Bone marrow (tissue), 2 donors: ENCODE data around the gene GPC5.

ENCODE experiments used
- DNase-seq, 2 donors: peaks; one replicate each; lab custom pipeline; 2025; lab: John Stamatoyannopoulos, UW

Gene GPC5

DNA sequence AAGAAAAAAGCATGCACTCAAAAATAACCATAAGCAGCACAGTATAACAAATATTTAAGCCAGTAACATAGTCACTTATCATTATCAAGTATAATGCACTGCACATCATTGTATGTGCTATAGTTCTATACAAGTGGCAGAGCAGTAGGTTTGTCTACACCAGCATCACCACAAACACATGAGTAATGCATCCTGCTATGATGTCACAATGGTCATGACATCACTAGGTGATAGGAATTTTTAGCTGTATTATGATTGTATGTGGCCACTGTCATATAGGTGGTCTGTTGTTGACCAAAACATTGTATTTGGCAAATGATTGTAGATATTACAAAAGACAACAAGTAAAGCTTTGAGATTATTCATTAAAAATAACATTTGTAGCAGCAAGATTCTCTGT, 967.5 kb downstream of the GPC5 start:
- no peak for DNase-seq

- no peak for DNase-seq
Observed at GRCh38 chr13:92377396-92377795, 979.0 kb downstream of the GPC5 start.

GRCh38 chr13:92379371-92379770, 981.0 kb downstream of the GPC5 start:
- no peak for DNase-seq

DNA sequence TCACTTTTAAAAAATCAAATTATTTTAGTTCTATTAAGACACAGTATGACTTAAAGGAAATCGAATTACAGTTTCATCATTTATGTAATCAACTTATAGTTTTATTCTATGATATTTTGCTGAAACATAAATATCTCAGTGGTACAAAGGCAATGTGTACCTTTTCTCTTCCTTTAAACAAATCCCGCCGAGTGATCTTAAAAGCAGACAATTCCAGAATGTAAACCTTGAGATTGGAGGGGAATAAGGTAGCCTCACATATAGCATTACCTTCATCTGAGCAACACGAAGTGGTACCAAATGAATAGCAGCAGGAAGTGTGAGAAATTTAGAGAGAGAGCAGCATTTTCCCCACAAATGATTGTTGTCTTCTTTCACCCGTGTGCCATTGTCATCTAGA, 986.0 kb downstream of the GPC5 start:
- DNase-seq, result no peak

DNA sequence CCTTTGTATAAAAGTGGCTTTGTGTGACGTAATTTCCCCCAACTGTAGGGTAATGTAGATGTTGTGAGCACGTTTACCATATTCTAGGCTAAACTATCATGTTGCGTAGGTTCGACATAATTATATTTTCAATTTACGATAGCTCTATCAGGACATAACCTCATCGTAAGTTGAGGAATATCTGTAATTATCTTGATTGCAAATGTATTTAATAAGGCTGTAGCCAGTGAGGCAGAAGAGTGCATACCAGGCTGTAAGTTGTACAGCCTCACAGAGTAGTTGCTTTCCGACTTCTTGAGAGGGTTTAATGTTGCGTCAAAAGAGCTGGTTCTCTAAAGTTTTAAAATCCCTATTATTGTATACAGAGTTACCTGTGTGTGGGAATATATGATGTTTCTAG, 988.8 kb downstream of the GPC5 start:
- no peak for DNase-seq

DNA sequence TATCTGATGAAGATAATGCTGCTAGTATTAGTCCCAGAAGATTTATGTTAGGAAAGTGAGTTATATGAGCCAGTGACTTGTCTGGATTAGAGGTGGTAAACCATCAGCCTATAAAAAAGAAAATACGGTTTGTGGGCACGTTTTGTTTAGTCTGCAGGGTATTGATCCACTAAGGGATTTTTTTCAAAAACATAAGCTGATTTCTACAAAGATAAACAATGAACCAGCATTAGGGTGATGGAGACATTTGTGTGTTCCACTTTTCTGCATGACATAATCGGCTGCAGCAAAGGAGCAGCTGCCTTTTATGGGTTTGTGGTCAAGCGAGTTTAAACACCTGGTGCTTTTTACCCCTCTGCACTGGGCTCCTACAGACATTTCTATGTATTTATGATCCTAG, 991.8 kb downstream of the GPC5 start:
- DNase-seq, result no peak

- DNase-seq, result no peak
Observed at GRCh38 chr13:92403606-92404005, 1005.2 kb downstream of the GPC5 start.

GRCh38 chr13:92407858-92408257, 1009.4 kb downstream of the GPC5 start:
- no peak for DNase-seq

DNA sequence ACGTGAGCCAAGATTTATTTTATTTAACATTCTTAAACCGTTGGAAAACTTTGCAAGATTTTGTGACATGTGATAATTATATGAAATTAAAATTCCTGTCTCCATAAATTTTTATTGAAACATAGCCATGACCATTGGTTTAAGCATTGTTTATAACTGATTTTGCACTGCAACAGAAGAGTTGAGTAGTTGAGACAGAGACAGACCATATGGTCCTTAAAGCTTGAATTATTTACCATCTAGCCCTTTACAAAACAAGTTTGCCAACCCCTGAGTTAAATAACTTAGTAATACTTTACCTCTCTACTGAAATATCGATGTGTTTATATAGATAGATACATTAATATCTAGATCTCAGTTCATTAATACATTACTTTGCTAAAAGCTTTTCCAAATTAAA, 1014.1 kb downstream of the GPC5 start:
- DNase-seq, result no peak

DNA sequence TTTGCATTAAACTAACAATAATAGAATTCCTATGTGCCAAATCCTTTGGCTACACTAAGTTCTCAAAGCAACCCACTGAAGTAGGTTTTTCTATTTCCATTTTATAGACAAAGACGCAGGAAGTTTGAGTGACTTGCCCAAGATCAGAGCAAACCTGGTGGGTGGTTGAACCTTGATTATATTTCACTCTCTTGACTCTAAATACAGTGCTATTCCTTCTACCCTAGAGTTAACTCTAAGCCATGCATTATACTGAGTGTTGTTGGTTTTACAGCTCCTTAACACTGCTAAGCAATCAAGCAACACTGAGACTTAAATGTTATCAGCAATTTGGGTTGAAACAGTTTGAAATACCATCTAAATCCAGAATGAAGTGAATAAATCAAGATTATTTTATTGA, 1014.6 kb downstream of the GPC5 start:
- no peak for DNase-seq

DNA sequence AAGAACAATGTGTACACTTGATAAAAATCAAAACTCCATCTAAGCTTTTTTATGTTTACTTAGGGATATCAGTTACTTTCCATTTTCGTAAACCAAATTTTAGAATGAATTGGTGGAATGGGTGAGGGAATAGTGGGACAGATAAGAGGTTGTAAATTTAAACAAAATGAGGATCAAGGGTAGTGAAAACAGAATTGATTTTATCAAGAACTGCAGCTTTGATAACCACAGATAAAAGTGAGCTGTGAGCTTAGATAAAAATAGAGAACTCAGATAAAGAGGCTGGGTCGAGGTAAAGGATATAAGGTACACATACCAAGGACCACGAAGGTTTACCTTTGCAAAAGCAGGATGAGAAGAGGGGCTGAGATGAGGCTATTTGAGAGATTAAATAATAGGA, 1015.0 kb downstream of the GPC5 start:
- DNase-seq, result no peak

- DNase-seq, result no peak
Observed at GRCh38 chr13:92414851-92415250, 1016.4 kb downstream of the GPC5 start.

DNA sequence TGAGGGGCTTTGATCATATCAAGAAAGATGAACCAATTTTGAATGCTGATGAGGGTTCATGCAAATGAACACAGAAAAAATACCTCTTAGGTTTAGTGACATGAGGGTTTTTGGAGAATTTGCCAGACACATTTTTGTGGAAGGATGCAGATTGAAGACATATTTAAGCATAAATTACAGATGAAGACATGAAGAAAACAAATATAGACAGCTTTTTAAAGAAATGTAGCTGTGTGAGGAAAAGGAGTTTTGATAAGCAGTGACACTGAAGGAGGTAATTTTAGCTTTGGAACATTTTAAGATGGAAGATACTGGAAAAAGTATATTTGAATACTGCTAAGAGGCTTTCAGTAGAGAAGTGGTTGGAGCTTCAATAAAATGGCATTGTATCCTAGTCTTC, 1017.4 kb downstream of the GPC5 start:
- DNase-seq, result no peak

- no peak for DNase-seq
Observed at GRCh38 chr13:92418818-92419412, 1020.5 kb downstream of the GPC5 start.

DNA sequence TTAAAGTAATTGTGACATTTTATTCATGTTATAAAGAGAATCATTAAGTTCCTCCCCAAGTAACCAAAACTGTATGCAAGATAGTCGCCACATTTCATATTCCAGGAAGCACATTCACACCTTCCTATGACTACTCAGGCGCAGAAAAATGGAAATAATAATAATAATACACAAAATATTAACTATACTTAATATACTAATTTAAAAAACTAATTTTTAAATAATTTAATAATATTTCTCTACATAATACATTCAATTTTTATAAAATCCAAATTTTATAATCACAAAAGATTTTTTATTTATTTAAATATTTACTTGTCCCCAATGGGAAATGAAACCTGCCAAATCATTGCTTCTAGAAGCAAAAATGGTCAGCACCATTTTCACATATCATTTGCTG, 1030.8 kb downstream of the GPC5 start:
- no peak for DNase-seq

GRCh38 chr13:92433386-92433785, 1035.0 kb downstream of the GPC5 start:
- DNase-seq, result no peak

DNA sequence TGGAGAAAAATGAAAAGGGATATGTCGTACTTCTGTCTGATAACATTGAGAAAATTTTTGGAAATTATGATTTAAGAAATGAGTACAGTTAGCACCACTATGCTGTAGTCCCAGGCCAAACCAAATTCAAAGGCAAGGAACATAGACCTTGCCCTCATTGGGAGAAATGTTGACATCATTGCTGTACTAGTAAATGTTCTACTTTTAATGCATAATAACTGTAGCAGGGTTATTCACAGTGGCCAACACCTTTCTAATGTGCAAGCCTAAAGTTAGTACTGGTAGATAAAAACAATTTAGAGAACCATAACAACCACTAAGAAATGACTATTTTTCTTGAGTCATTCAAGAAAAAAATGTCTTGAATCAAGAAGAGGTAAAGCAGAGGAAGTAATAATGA, 1035.5 kb downstream of the GPC5 start:
- no peak for DNase-seq

DNA sequence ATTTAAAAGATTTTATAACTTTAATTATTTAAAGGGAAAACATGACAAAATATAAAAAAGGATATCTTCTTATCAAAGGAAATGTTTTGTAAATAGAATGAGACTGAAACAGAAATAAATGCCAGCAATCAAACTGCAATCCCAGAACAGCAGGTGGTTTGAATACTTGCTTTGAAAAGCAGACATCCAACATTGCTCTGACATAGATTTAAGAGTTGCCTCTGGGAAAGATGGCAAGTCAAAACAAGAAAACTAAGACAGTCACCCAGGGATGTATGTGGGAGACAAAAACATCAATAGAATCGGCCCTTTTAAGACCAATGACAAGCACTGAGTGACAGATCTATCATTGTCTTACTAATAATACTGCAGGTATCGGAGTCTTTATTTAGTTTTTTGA, 1038.5 kb downstream of the GPC5 start:
- no peak for DNase-seq

GRCh38 chr13:92444244-92444643, 1045.8 kb downstream of the GPC5 start:
- no peak for DNase-seq

DNA sequence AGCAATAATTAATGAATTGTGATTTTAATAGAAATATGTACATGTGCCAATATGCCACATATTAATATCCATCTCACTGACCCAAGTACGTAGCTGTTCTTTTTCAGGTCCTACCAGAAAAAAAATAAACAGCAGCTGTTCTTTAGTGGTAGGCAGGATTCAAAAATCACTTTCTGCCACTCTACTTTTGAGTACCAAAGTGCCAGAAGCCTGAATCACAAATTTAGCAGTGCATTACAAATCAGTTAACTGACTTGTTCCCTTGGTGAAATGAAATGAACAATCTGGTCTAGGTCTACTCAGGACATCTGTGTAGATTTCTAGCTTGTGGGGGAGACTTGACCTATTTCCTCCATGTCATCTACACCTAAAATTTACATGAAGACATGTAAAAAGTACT, 1052.6 kb downstream of the GPC5 start:
- no peak for DNase-seq

- no peak for DNase-seq
Observed at GRCh38 chr13:92452840-92453239, 1054.4 kb downstream of the GPC5 start.

DNA sequence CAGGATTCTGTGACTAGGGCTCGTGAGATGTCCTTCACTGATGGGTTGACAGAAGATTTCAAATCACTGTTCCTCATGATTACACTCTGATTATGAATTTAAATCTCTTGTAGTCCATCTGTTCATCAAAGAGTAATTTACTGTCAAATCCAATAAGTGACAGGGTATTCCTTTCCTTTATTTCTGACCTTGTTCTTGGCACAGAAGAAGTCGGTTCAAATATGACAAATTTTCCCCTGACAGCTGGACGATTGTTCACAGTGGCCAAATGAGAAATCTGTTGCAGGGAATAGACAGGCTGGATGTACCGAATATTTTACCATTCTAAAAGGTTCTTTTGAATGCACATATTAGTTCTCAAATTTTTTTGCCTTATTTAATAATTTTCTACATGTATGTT, 1060.9 kb downstream of the GPC5 start:
- no peak for DNase-seq

GRCh38 chr13:92460479-92460878, 1062.1 kb downstream of the GPC5 start:
- no peak for DNase-seq

DNA sequence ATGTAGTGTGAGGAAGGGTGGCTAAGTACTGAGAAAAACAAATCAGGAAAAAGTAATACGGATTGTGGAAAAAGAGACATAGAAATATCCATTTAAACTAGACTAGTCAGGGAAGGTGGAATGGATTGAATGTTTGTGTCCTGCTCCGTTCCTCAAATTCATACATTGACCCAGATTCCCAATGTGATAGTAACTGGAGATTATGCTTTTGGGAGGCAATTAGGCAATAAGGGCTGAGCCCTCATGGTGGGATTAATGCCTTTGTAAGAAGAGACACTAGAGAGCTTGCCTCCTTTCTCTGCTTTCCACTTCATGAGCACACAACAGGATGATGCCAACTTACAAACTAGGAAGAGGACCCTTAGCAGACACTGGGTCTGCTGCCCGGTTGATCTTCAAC, 1063.0 kb downstream of the GPC5 start:
- DNase-seq, result no peak

GRCh38 chr13:92461831-92462230, 1063.4 kb downstream of the GPC5 start:
- no peak for DNase-seq
